Hepatocyte (in vitro differentiated cells): ENCODE results near the gene SLC25A10. TPM values are rescaled to one million over a fixed set of nuclear protein-coding genes. Genes with fewer than 3 reads are reported as not detected.
"Not testable (repeated sequence)": the region's sequence is repeated elsewhere in the genome, so short reads cannot be mapped to it uniquely, and the experiment has no call there.

Experiments used
- DNase-seq: peaks from one replicate; pipeline ENCODE4 v3.0.0-alpha.2; 2016; ENCODE audit warnings: low spot score
- H2AFZ ChIP-seq: fragments of 200-600 bp; sonication (generic); 2 replicates; pipeline ENCODE4 v1.6.0; 2016; ENCODE audit warnings: antibody characterized with exemption, mild to moderate bottlenecking
- H3K27ac ChIP-seq: fragments of 200-600 bp; sonication (generic); 2 replicates; pipeline ENCODE4 v1.5.1; 2016; ENCODE audit warnings: mild to moderate bottlenecking
- H3K27me3 ChIP-seq: fragments of 200-600 bp; sonication (generic); 2 replicates; pipeline ENCODE4 v1.6.1; 2016
- H3K36me3 ChIP-seq: fragments of 200-600 bp; sonication (generic); replicated peaks from 2 replicates; pipeline ENCODE4 v1.5.1; 2016; ENCODE audit warnings: low read depth; ENCODE audit not compliant: insufficient read depth
- H3K4me1 ChIP-seq: fragments of 200-600 bp; sonication (generic); 2 replicates; pipeline ENCODE4 v1.5.1; 2016; ENCODE audit warnings: mild to moderate bottlenecking, moderate library complexity; ENCODE audit not compliant: insufficient read depth
- H3K4me2 ChIP-seq: fragments of 200-600 bp; sonication (generic); 2 replicates; pipeline ENCODE4 v1.6.0; 2016
- H3K4me3 ChIP-seq: fragments of 200-600 bp; sonication (generic); 2 replicates; pipeline ENCODE4 v1.5.1; 2016; ENCODE audit warnings: mild to moderate bottlenecking
- H3K79me2 ChIP-seq: fragments of 200-600 bp; sonication (generic); 2 replicates; pipeline ENCODE4 v1.6.0; 2017; ENCODE audit warnings: mild to moderate bottlenecking
- H3K9me2 ChIP-seq: fragments of 200-600 bp; sonication (generic); replicated peaks from 2 replicates; pipeline ENCODE4 v1.6.0; 2017; ENCODE audit warnings: mild to moderate bottlenecking; ENCODE audit not compliant: insufficient read depth
- H3K9me3 ChIP-seq: fragments of 200-600 bp; sonication (generic); 2 replicates; pipeline ENCODE4 v1.5.1; 2016; ENCODE audit warnings: low read depth, mild to moderate bottlenecking
- H4K20me1 ChIP-seq: fragments of 200-600 bp; sonication (generic); 2 replicates; pipeline ENCODE4 v1.6.0; 2016; ENCODE audit warnings: mild to moderate bottlenecking; ENCODE audit not compliant: insufficient read depth, poor library complexity, severe bottlenecking
- CTCF ChIP-seq: fragments of 200-600 bp; sonication (generic); IDR thresholded peaks from 2 replicates; pipeline ENCODE4 v1.5.1; 2016; ENCODE audit warnings: antibody characterized with exemption, mild to moderate bottlenecking; ENCODE audit not compliant: poor library complexity
- EZH2 ChIP-seq: fragments of 200-600 bp; sonication (generic); IDR thresholded peaks from 2 replicates; pipeline ENCODE4 v1.6.1; 2016; ENCODE audit warnings: antibody characterized with exemption, mild to moderate bottlenecking, borderline replicate concordance
- EZH2phosphoT487 ChIP-seq: fragments of 200-600 bp; sonication (generic); IDR thresholded peaks from one replicate; pipeline ENCODE4 v1.6.1; 2018; ENCODE audit warnings: antibody characterized with exemption, mild to moderate bottlenecking, low read depth, moderate library complexity; ENCODE audit not compliant: unreplicated experiment, severe bottlenecking
- WGBS: methylation state at CpG from one replicate; pipeline ENCODE4 v1.1.6; 2016; ENCODE audit warnings: low lambda C conversion rate; ENCODE audit errors: missing lambda C conversion rate; 5-methylcytosine and 5-hydroxymethylcytosine counted together
- polyA plus RNA-seq: library from polyadenylated mRNA; unstranded; fragments of >200 nt; fragmentation: Nextera tagmentation; extraction: Ambion mirVana; gene quantifications from 2 replicates; pipeline ENCODE4 v1.2.1, GENCODE V29; 2016
- total RNA-seq: library from RNA; depleted of rRNA; stranded (reverse); fragments of >200 nt; gene quantifications from 2 replicates; pipeline ENCODE4 v1.2.3, GENCODE V29; 2014

The SLC25A10 gene
- total and polyA plus RNA-seq, 2 experiments from 2014 or later = 31.3 to 53.2 TPM

GRCh38 chr17:81738801-81739393 lies 26.8 kb downstream of the SLC25A10 start:
- Histone ChIP-seq H3K36me3 (no peaks in the 10 kb centered on the region), H3K4me2 (no peak overlapping the region), H3K4me3 (no peak overlapping the region), H3K27ac (no peak overlapping the region), H2AFZ (no peak overlapping the region), H3K9me2 (no peaks in the 10 kb centered on the region), H3K4me1 (peaks cover 3% of the 10 kb centered on the region), H3K79me2 (no peaks in the 10 kb centered on the region), H3K27me3 (no peaks in the 10 kb centered on the region), H4K20me1 (no peaks in the 10 kb centered on the region), H3K9me3 (no peaks in the 10 kb centered on the region)
- 88% methylated on average over 25 of the region's 27 CpGs for WGBS
- DNase-seq = no peak
- TF ChIP-seq EZH2 (no peak), EZH2phosphoT487 (no peak)

- not testable (repeated sequence) for H3K27me3 ChIP-seq, H3K4me3 ChIP-seq, H4K20me1 ChIP-seq, H3K9me3 ChIP-seq, H3K4me2 ChIP-seq, H2AFZ ChIP-seq, DNase-seq, H3K4me1 ChIP-seq, H3K36me3 ChIP-seq, H3K9me2 ChIP-seq, H3K27ac ChIP-seq, H3K79me2 ChIP-seq
- 96% methylated on average over 8 of the region's 8 CpGs for WGBS
Measured at GRCh38 chr17:81739593-81739992, 27.5 kb downstream of the SLC25A10 start.

GRCh38 chr17:81740395-81740961 lies 28.4 kb downstream of the SLC25A10 start:
- no peak overlapping the region for H3K4me2 ChIP-seq
- H3K9me3 ChIP-seq = no peaks in the 10 kb centered on the region
- TF ChIP-seq CTCF (no peak), EZH2 (no peak)
- no peaks in the 10 kb centered on the region for H3K27me3 ChIP-seq
- no peak overlapping the region for H3K27ac ChIP-seq
- H3K36me3 ChIP-seq = no peaks in the 10 kb centered on the region
- no peaks in the 10 kb centered on the region for H4K20me1 ChIP-seq
- H3K9me2 ChIP-seq = no peaks in the 10 kb centered on the region
- no peak overlapping the region for H2AFZ ChIP-seq
- DNase-seq = no peak
- H3K79me2 ChIP-seq = no peaks in the 10 kb centered on the region
- H3K4me1 ChIP-seq = peaks cover 3% of the 10 kb centered on the region
- WGBS = 73% methylated on average over 26 of the region's 28 CpGs
- no peak overlapping the region for H3K4me3 ChIP-seq

GRCh38 chr17:81741049-81741593 lies 29.0 kb downstream of the SLC25A10 start:
- Histone ChIP-seq H3K9me3 (no peaks in the 10 kb centered on the region), H3K4me3 (no peak overlapping the region), H2AFZ (no peak overlapping the region), H3K9me2 (no peaks in the 10 kb centered on the region), H4K20me1 (no peaks in the 10 kb centered on the region), H3K36me3 (no peaks in the 10 kb centered on the region), H3K4me1 (no peaks in the 10 kb centered on the region), H3K27me3 (no peaks in the 10 kb centered on the region), H3K4me2 (no peak overlapping the region), H3K27ac (no peak overlapping the region), H3K79me2 (no peaks in the 10 kb centered on the region)
- DNase-seq = no peak
- WGBS = 77% methylated on average over 19 of the region's 22 CpGs
- TF ChIP-seq EZH2phosphoT487 (no peak), CTCF (no peak), EZH2 (no peak)
